Testis (tissue), 3 donors: Measurements from ENCODE around the gene STK39. TPM values are rescaled to one million over a fixed set of nuclear protein-coding genes. Genes with fewer than 3 reads are reported as not detected.

ENCODE experiments used
- DNase-seq: peaks from one replicate; pipeline ENCODE4 v3.0.0-alpha.2; 2019
- H3K27ac ChIP-seq, 2 donors: fragments of 200-600 bp; sonication (generic); one replicate each; pipeline ENCODE4 v1.5.1; 2019
- H3K27me3 ChIP-seq: fragments of 200-600 bp; sonication (generic); one replicate; pipeline ENCODE4 v1.5.1; 2019
- H3K36me3 ChIP-seq: fragments of 200-600 bp; sonication (generic); one replicate; pipeline ENCODE4 v1.5.1; 2017; ENCODE audit warnings: low read depth; ENCODE audit errors: missing control alignments
- H3K4me1 ChIP-seq: fragments of 200-600 bp; sonication (generic); one replicate; pipeline ENCODE4 v1.5.1; 2019
- H3K4me3 ChIP-seq, 2 donors: fragments of 200-600 bp; sonication (generic); one replicate each; pipeline ENCODE4 v1.5.1; 2017 to 2019
- H3K9me3 ChIP-seq: fragments of 200-600 bp; sonication (generic); one replicate; pipeline ENCODE4 v1.5.1; 2017
- CTCF ChIP-seq, 3 experiments: fragments of 450-650 bp in 2 of 3; fragments of 200-600 bp in 1 of 3; sonication (generic) in 1 of 3; IDR thresholded peaks; one replicate each; pipeline ENCODE4 v1.5.1; 2016 to 2019; ENCODE audit warnings: antibody characterized with exemption in 3 of 3, mild to moderate bottlenecking in 2 of 3, moderate library complexity in 1 of 3
- POLR2A ChIP-seq: fragments of 450-650 bp; IDR thresholded peaks from one replicate; pipeline ENCODE4 v1.6.1; 2017; ENCODE audit warnings: antibody characterized with exemption, mild to moderate bottlenecking, moderate library complexity
- WGBS, 2 donors: methylation state at CpG; one replicate each; pipeline ENCODE4 v1.1.5; 2018; 5-methylcytosine and 5-hydroxymethylcytosine counted together
- intact Hi-C: fragments of 100-400 bp; cut with DNase I; formaldehyde crosslinking; loops from one replicate; pipeline ENCODE4 v1.15.1; 2023; ENCODE audit warnings: low total_unique reads
- polyA plus RNA-seq: library from polyadenylated mRNA; stranded (reverse); fragments of 350-450 nt; fragmentation: Illumina TruSeq; extraction: RNeasy Lipid Tissue Mini Kit (QIAGEN cat#74804); gene quantifications from one replicate; pipeline ENCODE4 v1.2.3, GENCODE V29; 2014; ENCODE audit warnings: low read depth, low replicate concordance; ENCODE audit not compliant: insufficient read depth
- total RNA-seq, 2 donors: library from RNA; depleted of rRNA; stranded (reverse); fragments of >200 nt; gene quantifications; one replicate each; pipeline ENCODE4 v1.2.3, GENCODE V29; 2016

The STK39 gene
- total and polyA plus RNA-seq, 3 donors from 2014 or later: 26.4 to 70.7 (median 41.8) TPM

GRCh38 chr2:168212866-168213265 is 34.5 kb downstream of the STK39 start:
- no peaks in the 10 kb centered on the region for H3K27me3 ChIP-seq
- no peak for TF ChIP-seq CTCF (IDR thresholded peaks at IDR 0.05)
- no peak overlapping the region for H3K27ac ChIP-seq
- no peak overlapping the region for H3K4me3 ChIP-seq
- 85 to 92% methylated on average over 3 of the region's 3 CpGs for WGBS, 2 donors
- no peaks in the 10 kb centered on the region for H3K9me3 ChIP-seq
- DNase-seq: no peak
- no peaks in the 10 kb centered on the region for H3K36me3 ChIP-seq
- intact Hi-C loops: no loop called here
- H3K4me1 ChIP-seq: no peaks in the 10 kb centered on the region

- no peak for DNase-seq
- Histone ChIP-seq H3K27ac (no peak overlapping the region), H3K4me3 (no peak overlapping the region), H3K9me3 (no peaks in the 10 kb centered on the region), H3K4me1 (no peaks in the 10 kb centered on the region), H3K27me3 (no peaks in the 10 kb centered on the region), H3K36me3 (no peaks in the 10 kb centered on the region)
- intact Hi-C loops: no loop called here
- TF ChIP-seq CTCF (IDR thresholded peaks at IDR 0.05) (no peak), POLR2A (no peak)
- 72 to 87% methylated on average over 4 of the region's 4 CpGs for WGBS, 2 donors
Observed at GRCh38 chr2:168212167-168212566, 35.2 kb downstream of the STK39 start.

- intact Hi-C loops: no loop called here
- DNase-seq: no peak
- no peaks in the 10 kb centered on the region for H3K9me3 ChIP-seq
- no peaks in the 10 kb centered on the region for H3K36me3 ChIP-seq
- no peaks in the 10 kb centered on the region for H3K27me3 ChIP-seq
- TF ChIP-seq CTCF (IDR thresholded peaks at IDR 0.05) (no peak), POLR2A (no peak)
- H3K27ac ChIP-seq: no peak overlapping the region
- no peaks in the 10 kb centered on the region for H3K4me1 ChIP-seq
- no peak overlapping the region for H3K4me3 ChIP-seq
- WGBS, 2 donors: 75 to 79% methylated on average over 5 of the region's 5 CpGs
Observed at GRCh38 chr2:168211664-168212163, 35.7 kb downstream of the STK39 start.

GRCh38 chr2:168210895-168211570 is 36.4 kb downstream of the STK39 start:
- no peak for DNase-seq

More at GRCh38 chr2:168210895-168211570, 36.4 kb downstream of the STK39 start:
- TF ChIP-seq CTCF (IDR thresholded peaks at IDR 0.05): no peak
- no peak for TF ChIP-seq POLR2A
- Histone ChIP-seq H3K27ac (no peak overlapping the region), H3K4me1 (no peaks in the 10 kb centered on the region), H3K4me3 (no peak overlapping the region), H3K36me3 (no peaks in the 10 kb centered on the region), H3K9me3 (no peaks in the 10 kb centered on the region), H3K27me3 (no peaks in the 10 kb centered on the region)
- 50 to 62% methylated on average over 3 of the region's 3 CpGs for WGBS, 2 donors
- intact Hi-C loops: no loop called here
